ENCODE data around the gene FADS1.

The FADS1 gene

GRCh38 chr11:61793083-61793828 is 23.5 kb downstream of the FADS1 start:
- DNase-seq, result no peak

GRCh38 chr11:61792310-61793082 is 24.3 kb downstream of the FADS1 start, which contains the start of the genes FEN1 and TMEM258:
Gene FEN1 (plus strand): TSS chr11:61792911. CDS start chr11:61795362, 2,451 bp downstream.
Gene TMEM258 (minus strand): TSS chr11:61792599. CDS start chr11:61792558, 41 bp downstream.
- DNase-seq, result peak; percentile 92

DNA sequence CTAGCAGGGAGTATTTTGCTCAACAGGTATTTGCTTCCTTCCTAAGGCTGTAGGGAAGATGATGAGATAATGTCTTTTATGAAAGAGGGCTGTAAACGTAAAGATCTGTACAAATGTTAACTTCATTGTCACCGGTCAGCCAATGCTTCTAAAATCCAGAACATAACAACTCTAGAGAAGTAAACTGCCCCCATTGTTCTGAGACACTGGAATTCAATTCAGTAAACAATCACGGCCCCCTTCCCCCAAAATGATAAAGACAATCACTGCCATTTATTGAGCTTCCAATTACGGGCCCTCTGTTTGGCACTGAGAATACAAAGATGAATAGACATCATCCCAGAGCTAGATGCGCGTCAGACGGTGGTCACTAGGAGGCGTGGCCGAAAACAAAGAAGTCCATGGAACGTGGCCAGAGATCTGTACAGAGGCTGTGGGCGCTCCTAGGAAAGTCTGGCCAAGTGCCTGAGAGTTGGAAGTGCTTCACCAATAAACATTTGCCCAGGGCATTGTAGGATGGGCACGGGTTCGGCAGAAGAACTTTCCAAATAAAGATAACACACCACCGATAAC is 25.0 kb downstream of the FADS1 start:
- DNase-seq, result peak; percentile 62

DNA sequence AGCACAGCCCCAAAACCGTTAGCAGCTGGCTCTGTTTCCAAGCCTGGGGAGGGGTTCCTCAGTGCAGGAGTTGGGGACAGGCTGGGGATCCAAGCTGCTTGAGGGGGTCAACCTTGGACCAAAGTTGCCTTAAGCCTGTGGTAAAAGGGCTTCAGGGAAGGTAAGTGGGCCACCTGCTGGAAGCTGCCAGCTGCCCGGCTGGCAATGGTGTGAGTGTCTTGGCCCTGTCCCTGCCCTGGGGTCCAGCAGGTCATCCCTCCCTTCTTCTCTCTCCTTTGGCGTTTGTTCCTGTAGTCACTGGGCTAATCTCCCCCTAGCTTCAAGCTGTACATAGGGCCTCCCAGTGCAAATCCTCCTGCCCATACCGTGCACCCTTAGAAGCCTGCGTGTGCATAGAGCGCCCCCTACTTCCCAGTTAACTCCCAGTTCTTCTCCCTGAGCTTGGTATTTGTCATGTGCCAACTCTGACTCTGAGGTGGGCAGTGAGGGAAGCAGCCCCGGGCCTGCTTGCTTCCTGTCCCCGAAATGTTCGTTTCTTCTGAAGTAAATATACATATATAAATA is 28.8 kb downstream of the FADS1 start:
- DNase-seq, result no peak

DNA sequence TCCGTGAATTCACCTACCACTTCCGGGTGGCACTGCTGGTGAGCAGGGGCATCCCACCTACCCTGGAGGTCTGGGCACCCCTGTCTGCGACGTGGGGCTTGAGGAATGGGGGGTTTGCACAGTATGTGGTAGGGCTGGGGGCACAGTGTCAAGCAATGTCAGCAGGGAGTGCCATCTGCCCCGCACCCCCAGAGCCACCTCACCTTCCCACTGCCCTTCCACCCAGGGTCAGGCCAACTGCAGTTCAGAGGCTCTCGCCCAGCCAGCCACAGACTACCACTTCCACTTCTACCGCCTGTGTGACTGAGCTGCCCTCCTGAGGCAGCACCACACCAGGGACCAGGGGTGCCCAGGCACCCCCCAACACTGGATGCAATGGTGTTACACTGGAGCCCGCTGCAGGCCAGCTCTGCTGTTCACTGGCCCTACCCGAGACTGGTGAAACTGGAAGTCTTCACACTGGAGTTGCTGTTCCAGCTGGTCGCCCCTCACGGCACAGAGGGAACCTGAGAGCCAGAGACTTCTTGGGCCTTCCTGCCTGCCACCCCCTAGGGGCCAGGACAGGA is 30.9 kb downstream of the FADS1 start:
- no peak for DNase-seq

GRCh38 chr11:61784506-61784805 is 32.3 kb downstream of the FADS1 start:
- no peak for DNase-seq

- no peak for DNase-seq
Measured at GRCh38 chr11:61783717-61784505, 32.9 kb downstream of the FADS1 start.

DNA sequence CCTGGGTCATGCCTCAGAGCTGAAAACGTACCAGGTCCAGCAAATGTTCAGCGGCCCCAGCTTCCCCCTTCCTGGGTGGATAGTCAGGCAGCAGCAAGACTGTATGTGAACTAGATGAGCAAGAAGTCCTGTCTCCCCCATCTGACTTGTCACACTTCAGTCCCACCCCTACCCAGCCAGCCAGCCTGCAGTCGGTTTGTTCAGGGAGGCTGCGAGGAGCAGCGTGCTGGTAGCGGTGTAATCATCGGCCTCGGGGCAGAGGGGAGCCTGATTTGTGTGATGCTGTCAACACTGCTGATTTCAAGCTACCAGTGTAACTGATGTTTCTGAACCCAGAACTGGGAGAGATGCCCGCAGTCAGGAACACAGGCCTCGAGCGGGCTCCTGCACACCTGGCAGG is 34.0 kb downstream of the FADS1 start:
- DNase-seq, result no peak

- no peak for DNase-seq
Measured at GRCh38 chr11:61782299-61782698, 34.5 kb downstream of the FADS1 start.

DNA sequence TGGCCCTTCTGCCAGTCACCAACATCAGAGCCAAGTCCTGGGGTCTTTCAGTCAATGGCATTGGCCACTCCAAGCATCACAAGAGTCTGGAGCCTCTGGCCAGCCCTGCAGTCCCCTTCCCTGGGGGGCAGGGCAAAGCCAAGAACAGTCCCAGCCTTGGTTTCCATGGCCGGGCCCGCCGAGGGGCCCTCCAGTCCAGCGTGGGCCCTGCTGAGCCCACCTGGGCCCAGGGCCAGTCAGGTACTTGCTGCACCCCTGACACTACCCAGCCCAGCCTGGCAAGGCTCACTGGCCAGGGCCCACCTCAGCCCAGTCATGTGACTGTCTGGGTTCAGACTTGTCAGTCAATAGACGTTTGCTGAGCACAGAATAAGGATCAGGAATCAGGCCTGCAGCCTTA is 35.2 kb downstream of the FADS1 start:
- DNase-seq, result no peak

DNA sequence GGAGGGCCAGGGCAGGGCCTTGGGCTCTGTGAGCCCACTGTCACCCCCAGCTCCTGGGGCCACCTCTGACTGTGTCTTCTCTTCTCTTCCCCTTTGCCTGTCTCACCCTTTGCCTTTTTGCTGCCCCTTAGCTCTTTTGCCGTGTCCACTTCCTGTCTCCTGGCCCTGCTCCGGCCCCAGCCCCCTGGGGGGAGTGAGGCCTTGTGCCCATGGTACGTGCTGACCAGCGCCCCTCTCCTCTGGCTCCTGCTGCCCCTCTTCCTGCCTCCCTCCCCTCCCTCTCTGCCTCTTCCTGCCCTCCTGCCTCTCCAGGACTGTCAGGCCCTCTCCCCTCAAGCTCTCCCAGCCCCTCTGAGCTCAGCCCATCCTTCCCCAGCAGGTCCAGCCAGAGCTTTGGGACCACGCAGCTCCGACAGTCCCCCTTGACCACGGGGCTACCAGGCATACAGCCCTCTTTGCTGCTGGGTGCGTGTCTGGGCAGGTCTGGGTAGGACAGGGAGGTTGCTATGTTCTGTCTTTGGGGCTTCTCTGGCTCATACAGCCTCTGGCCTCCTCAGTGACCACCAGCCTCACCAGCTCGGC is 36.1 kb downstream of the FADS1 start:
- DNase-seq, result no peak

GRCh38 chr11:61779666-61780525 is 36.9 kb downstream of the FADS1 start:
- DNase-seq, result no peak

GRCh38 chr11:61778920-61779650 is 37.7 kb downstream of the FADS1 start:
- DNase-seq, result no peak

- DNase-seq, result no peak
Measured at GRCh38 chr11:61778357-61778886, 38.4 kb downstream of the FADS1 start.

DNA sequence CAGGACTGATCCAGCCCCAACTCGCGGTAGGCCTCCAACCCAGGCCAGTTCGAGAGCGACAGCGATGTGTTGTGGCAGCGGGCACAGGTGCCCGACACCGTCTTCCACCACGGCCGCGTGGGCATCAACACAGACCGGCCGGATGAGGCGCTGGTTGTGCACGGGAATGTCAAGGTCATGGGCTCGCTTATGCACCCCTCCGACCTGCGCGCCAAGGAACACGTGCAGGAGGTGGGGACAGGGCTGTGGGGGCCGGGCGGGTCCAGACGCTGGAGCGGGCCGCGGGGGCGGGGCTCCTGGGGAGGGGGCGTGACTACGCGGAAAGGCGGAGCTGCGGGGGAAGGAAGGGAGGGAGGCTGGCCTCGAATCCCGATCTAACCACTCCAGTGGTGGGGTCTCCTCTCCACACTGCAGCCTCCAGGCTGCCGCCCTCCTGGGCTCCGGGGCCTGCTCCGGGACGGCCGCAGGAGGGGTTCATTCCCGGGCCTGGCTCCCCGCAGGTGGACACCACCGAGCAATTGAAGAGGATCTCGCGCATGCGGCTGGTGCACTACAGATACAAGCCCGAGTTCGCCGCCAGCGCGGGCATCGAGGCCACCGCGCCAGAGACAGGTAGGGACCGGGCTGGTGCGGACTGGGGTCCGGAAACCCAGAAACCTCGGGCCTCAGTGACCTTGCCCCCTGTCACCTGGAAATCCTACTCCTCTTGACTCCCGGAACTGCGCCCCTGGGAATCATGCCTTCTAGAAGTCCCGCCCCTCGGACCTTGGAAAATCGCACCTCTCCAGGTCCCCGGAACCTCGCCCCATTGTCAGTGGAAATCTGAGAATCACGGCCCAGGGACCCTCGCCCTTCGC is 39.3 kb downstream of the FADS1 start:
- DNase-seq, result peak; percentile 7

- no peak for DNase-seq
Measured at GRCh38 chr11:61776561-61777075, 40.2 kb downstream of the FADS1 start.

- no peak for DNase-seq
Measured at GRCh38 chr11:61775606-61776554, 40.9 kb downstream of the FADS1 start.

DNA sequence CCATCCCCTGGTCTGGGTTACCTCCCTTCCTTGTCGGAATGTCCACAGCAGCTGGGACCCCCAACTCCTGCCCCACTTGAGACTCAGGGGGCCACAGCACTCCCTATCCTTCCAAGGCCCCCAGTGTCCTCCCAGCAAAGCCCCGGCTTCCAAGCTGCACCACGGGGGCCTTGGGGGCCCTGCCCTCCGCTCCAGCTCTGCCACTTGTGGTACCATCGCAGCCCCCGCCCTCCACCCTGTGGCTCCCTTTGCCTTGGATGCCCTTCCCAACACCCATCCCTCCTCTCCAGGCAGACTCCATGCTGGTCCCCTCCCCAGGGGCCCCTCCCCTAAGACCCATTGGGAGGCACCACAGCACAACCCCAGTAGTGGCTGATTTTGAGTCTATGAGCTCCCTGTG is 41.7 kb downstream of the FADS1 start:
- no peak for DNase-seq

All from NCI-H1105 (cell line).